RWPE2 (cell line): ENCODE measurements around the gene TTC16.

Experiments used
- ATAC-seq: fragments of 200-7000 bp; cut with Tn5 transposase; 3 replicates; pipeline ENCODE4 v1.9.1; 2021; ENCODE audit warnings: low read depth
- DNase-seq: peaks from one replicate; pipeline ENCODE4 v3.0.0-alpha.2; 2020; ENCODE audit warnings: low spot score
- H3K27ac ChIP-seq: fragments of 450-650 bp; 2 replicates; pipeline ENCODE4 v1.5.1; 2017; ENCODE audit warnings: mild to moderate bottlenecking; ENCODE audit not compliant: poor library complexity, severe bottlenecking
- H3K27me3 ChIP-seq: fragments of 250-450 bp; sonication (Bioruptor Pico); 2 replicates; pipeline ENCODE4 v1.5.1; 2021; ENCODE audit warnings: mild to moderate bottlenecking, moderate library complexity; ENCODE audit not compliant: insufficient read depth, poor library complexity, severe bottlenecking
- H3K36me3 ChIP-seq: fragments of 250-450 bp; sonication (Bioruptor Pico); 2 replicates; pipeline ENCODE4 v1.5.1; 2020; ENCODE audit warnings: low read depth, mild to moderate bottlenecking, moderate library complexity
- H3K4me1 ChIP-seq: fragments of 250-450 bp; sonication (Bioruptor Pico); 2 replicates; pipeline ENCODE4 v1.5.1; 2021; ENCODE audit warnings: mild to moderate bottlenecking, moderate library complexity; ENCODE audit not compliant: insufficient read depth, poor library complexity, severe bottlenecking
- H3K4me3 ChIP-seq: fragments of 250-450 bp; sonication (Bioruptor Pico); 2 replicates; pipeline ENCODE4 v1.5.1; 2021; ENCODE audit warnings: mild to moderate bottlenecking, moderate library complexity; ENCODE audit not compliant: severe bottlenecking
- H3K9me3 ChIP-seq: fragments of 250-450 bp; sonication (Bioruptor Pico); 2 replicates; pipeline ENCODE4 v1.5.1; 2021; ENCODE audit warnings: mild to moderate bottlenecking, moderate library complexity; ENCODE audit not compliant: severe bottlenecking
- TF ChIP-seq, protein P1 (sequence below): fragments of 450-650 bp; IDR thresholded peaks from one replicate; pipeline ENCODE4 v1.5.1; 2017; ENCODE audit warnings: mild to moderate bottlenecking, moderate library complexity; ENCODE audit not compliant: poor library complexity, severe bottlenecking

The TTC16 gene

DNA sequence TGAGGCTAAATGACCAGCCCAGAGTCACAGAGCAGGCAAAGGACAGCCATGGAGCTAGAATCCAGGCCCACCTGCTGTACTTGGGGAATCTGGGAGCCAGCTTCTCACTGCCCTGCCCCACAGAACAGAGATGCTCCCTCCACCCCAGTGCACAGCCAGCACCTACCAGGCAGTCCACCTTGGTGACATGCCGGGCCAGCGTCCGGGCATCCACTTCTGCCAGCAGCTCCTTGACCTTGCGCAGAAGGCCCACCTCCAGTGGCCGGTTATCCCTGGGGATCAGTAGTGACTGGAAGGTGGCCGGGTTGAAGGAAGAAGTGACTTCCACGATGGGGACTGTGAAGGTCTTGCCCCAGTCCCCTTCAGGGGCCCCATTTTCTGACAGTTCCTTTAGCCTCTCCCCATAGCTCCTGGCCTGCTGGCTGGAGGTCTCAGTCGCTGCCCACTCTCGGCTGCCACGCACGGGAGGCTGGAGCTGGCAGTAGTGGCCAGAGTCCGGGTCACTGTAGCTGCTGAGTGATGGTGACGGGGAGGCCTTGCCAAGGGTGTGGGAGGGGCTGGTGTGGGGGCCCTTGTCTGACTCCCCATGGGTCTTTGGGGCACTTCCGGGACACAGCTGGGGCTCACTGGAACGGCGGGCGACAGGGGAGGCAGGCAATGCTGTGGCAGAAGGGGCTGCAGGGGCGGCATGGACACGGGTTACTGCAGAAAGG, 28.7 kb downstream of the TTC16 start:
- H3K36me3 ChIP-seq, result no peaks in the 10 kb centered on the region
- TF ChIP-seq, protein P1, sequence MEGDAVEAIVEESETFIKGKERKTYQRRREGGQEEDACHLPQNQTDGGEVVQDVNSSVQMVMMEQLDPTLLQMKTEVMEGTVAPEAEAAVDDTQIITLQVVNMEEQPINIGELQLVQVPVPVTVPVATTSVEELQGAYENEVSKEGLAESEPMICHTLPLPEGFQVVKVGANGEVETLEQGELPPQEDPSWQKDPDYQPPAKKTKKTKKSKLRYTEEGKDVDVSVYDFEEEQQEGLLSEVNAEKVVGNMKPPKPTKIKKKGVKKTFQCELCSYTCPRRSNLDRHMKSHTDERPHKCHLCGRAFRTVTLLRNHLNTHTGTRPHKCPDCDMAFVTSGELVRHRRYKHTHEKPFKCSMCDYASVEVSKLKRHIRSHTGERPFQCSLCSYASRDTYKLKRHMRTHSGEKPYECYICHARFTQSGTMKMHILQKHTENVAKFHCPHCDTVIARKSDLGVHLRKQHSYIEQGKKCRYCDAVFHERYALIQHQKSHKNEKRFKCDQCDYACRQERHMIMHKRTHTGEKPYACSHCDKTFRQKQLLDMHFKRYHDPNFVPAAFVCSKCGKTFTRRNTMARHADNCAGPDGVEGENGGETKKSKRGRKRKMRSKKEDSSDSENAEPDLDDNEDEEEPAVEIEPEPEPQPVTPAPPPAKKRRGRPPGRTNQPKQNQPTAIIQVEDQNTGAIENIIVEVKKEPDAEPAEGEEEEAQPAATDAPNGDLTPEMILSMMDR, result no peak

DNA sequence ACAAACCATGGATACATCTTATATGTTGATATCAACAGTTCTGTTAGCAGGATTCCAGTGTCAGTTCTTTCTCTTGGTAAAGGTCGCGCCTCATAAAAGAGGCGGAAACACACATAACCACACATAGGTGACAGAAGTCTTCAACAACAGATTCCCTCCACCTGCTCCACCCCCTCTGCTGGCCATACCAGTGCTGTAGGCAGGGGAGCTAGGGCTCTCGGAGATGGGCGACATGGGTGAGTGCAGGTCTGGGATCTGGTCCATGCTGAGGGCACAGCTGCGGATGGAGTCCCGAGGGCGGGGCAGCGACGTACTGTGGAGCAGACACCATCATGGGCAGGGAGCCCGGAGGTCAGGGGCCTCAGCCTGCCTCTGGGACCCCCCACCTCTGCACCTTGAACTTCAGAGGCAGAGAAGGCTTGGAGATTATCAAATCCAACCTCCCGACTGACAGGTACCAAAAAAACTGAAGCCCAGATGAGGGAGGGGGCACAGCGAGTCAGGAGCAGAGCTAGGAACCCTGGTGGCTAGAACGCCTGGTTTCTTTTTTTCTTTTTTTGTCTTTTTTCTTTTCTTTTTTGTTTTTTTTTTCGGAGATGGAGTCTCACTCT, 31.2 kb downstream of the TTC16 start:
- H3K27ac ChIP-seq, result no peak overlapping the region
- no peaks in the 10 kb centered on the region for H3K9me3 ChIP-seq
- TF ChIP-seq, protein P1, result no peak
- ATAC-seq, result no peak
- no peaks in the 10 kb centered on the region for H3K36me3 ChIP-seq
- H3K27me3 ChIP-seq, result no peaks in the 10 kb centered on the region
- H3K4me3 ChIP-seq, result no peak overlapping the region
- H3K4me1 ChIP-seq, result peaks cover 5% of the 10 kb centered on the region
- no peak for DNase-seq

More for the DNA sequence above, 28.7 kb downstream of the TTC16 start:
- DNase-seq (no peak), ATAC-seq (no peak)
- H3K4me3 ChIP-seq, result no peak overlapping the region
- H3K27me3 ChIP-seq, result no peaks in the 10 kb centered on the region
- H3K27ac ChIP-seq, result no peak overlapping the region
- H3K4me1 ChIP-seq, result peaks cover 13% of the 10 kb centered on the region
- no peaks in the 10 kb centered on the region for H3K9me3 ChIP-seq

DNA sequence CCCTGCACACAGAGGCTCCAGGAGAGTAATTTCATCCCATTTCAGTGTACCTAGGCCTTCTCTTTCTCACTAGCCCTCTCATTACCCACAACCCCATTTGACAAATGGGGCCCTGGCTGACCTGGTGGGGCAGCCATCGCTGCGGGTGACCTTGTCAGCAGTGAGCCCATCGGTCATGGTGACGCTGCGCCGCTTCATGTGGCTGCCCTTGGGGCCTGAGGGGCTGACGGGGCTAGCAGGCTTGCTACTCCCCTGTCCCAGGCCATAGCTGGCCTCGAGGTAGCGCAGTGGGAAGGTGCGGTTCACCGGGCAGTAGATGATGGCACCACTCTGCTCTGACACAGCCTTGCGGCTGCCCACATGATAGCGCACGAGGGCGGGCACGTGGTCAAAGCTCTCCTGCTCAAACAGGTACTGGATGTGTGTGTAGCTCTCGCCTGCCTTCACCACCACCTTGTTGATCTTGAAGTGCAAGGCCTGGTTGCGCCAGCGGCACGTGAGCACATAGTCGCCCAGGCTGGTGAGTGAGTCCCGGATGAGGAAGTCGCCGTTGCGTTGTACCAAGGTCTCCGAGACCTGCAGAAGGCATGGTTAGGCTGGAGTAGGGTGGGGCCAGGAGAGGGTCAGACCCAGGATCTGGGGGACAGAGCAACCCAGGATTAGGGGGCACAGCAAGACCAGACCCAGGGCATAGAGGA, 33.4 kb downstream of the TTC16 start:
- Histone ChIP-seq H3K4me3 (no peak overlapping the region), H3K36me3 (no peaks in the 10 kb centered on the region), H3K27ac (no peak overlapping the region), H3K4me1 (no peaks in the 10 kb centered on the region), H3K9me3 (no peaks in the 10 kb centered on the region), H3K27me3 (peaks cover 20% of the 10 kb centered on the region)
- DNase-seq, result no peak
- no peak for ATAC-seq
- TF ChIP-seq, protein P1, result no peak

DNA sequence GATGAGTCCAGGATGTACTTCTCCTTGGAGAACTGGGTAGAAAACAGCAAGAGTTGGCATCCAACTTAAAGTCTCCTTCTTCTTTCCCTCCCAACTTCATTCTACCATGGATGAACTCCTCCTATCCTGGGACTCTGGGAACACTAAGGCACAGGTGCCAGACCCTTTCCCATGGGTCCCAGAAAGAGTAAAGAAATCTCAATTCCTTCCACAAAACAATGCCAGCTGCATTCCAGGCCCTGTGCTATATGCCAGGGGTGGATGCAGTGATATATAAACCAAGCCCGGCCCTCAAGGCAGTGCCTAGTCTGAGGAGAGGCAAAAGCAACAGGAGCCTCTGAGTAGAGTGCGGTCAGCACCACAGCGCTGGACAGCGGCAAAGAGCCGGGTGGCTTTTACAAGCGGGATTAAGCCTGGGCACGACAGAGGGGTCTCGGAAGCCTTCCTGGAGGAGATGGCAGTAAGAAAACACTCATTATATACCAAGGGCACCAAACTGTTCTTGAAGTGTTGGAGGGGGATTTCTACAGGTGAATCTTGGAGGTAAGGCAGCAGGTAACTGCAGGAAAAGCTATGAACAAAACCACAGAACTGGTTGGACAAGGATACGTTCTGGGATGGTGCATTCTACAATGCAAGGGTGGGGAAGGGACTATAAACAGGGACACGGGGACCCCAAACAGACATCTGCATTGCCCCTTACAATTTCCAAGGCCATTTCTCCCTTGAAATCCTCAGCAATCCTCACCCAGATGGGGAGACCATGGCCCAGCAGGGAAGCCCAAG, 35.6 kb downstream of the TTC16 start:
- H3K9me3 ChIP-seq, result no peaks in the 10 kb centered on the region
- no peak overlapping the region for H3K27ac ChIP-seq
- no peak overlapping the region for H3K4me3 ChIP-seq
- no peaks in the 10 kb centered on the region for H3K36me3 ChIP-seq
- H3K4me1 ChIP-seq, result no peaks in the 10 kb centered on the region
- ATAC-seq (0 out of 3 replicates have a peak, but pooled peaks have one; percentile 26), DNase-seq (no peak)
- TF ChIP-seq, protein P1, result no peak
- H3K27me3 ChIP-seq, result peaks cover 39% of the 10 kb centered on the region
